ENCODE results near the gene TEX14. TPM values are rescaled to one million over a fixed set of nuclear protein-coding genes. Genes with fewer than 3 reads are reported as not detected.

Gene TEX14
- total RNA-seq, 1 donor from 2014 or later: 0.05 TPM

- Mint-ChIP-seq H3K36me3 (ENCODE audit: low read depth) (peaks cover 4% of the 10 kb centered on the region), H3K4me1 (ENCODE audit: low read depth) (no peaks in the 10 kb centered on the region), H3K4me3 (ENCODE audit: unreplicated experiment) (no peak overlapping the region), H3K27me3 (ENCODE audit: low read depth) (no peaks in the 10 kb centered on the region), H3K27ac (ENCODE audit: unreplicated experiment) (no peak overlapping the region), H3K9me3 (ENCODE audit: low read depth) (no peaks in the 10 kb centered on the region)
- TF ChIP-seq CTCF (IDR thresholded peaks at IDR 0.05): no peak
- DNase-seq (ENCODE audit: low spot score): no peak
Observed at GRCh38 chr17:58728798-58729197, 37.0 kb upstream of the TEX14 start.

- H3K9me3 Mint-ChIP-seq (ENCODE audit: low read depth): no peaks in the 10 kb centered on the region
- TF ChIP-seq CTCF (IDR thresholded peaks at IDR 0.05): no peak
- H3K4me3 Mint-ChIP-seq (ENCODE audit: unreplicated experiment): no peak overlapping the region
- peaks cover 4% of the 10 kb centered on the region for H3K36me3 Mint-ChIP-seq (ENCODE audit: low read depth)
- no peaks in the 10 kb centered on the region for H3K4me1 Mint-ChIP-seq (ENCODE audit: low read depth)
- no peak overlapping the region for H3K27ac Mint-ChIP-seq (ENCODE audit: unreplicated experiment)
- no peak for DNase-seq (ENCODE audit: low spot score)
- H3K27me3 Mint-ChIP-seq (ENCODE audit: low read depth): no peaks in the 10 kb centered on the region
Observed at GRCh38 chr17:58722696-58723095, 30.9 kb upstream of the TEX14 start.

- Mint-ChIP-seq H3K4me3 (ENCODE audit: unreplicated experiment) (no peak overlapping the region), H3K9me3 (ENCODE audit: low read depth) (no peaks in the 10 kb centered on the region), H3K4me1 (ENCODE audit: low read depth) (no peaks in the 10 kb centered on the region), H3K27ac (ENCODE audit: unreplicated experiment) (no peak overlapping the region), H3K27me3 (ENCODE audit: low read depth) (no peaks in the 10 kb centered on the region), H3K36me3 (ENCODE audit: low read depth) (peaks cover 4% of the 10 kb centered on the region)
- DNase-seq (ENCODE audit: low spot score): no peak
- no peak for TF ChIP-seq CTCF (IDR thresholded peaks at IDR 0.05)
Observed at GRCh38 chr17:58722274-58722673, 30.4 kb upstream of the TEX14 start.

- Mint-ChIP-seq H3K36me3 (ENCODE audit: low read depth) (peaks cover 4% of the 10 kb centered on the region), H3K27ac (ENCODE audit: unreplicated experiment) (no peak overlapping the region), H3K4me3 (ENCODE audit: unreplicated experiment) (no peak overlapping the region), H3K4me1 (ENCODE audit: low read depth) (peaks cover 4% of the 10 kb centered on the region), H3K9me3 (ENCODE audit: low read depth) (no peaks in the 10 kb centered on the region), H3K27me3 (ENCODE audit: low read depth) (no peaks in the 10 kb centered on the region)
- peak; percentile 99 for TF ChIP-seq CTCF (IDR thresholded peaks at IDR 0.05)
- no peak for DNase-seq (ENCODE audit: low spot score)
Observed at GRCh38 chr17:58710948-58711552, 19.2 kb upstream of the TEX14 start.

- Mint-ChIP-seq H3K36me3 (ENCODE audit: low read depth) (peaks cover 2% of the 10 kb centered on the region), H3K27me3 (ENCODE audit: low read depth) (no peaks in the 10 kb centered on the region), H3K9me3 (ENCODE audit: low read depth) (no peaks in the 10 kb centered on the region), H3K4me3 (ENCODE audit: unreplicated experiment) (no peak overlapping the region), H3K27ac (ENCODE audit: unreplicated experiment) (no peak overlapping the region), H3K4me1 (ENCODE audit: low read depth) (peaks cover 7% of the 10 kb centered on the region)
- TF ChIP-seq CTCF (IDR thresholded peaks at IDR 0.05): no peak
- DNase-seq (ENCODE audit: low spot score): peak; percentile 6
Observed at GRCh38 chr17:58706351-58707140, 14.7 kb upstream of the TEX14 start.
